ENCODE data around the gene SETX.

SETX gene

DNA sequence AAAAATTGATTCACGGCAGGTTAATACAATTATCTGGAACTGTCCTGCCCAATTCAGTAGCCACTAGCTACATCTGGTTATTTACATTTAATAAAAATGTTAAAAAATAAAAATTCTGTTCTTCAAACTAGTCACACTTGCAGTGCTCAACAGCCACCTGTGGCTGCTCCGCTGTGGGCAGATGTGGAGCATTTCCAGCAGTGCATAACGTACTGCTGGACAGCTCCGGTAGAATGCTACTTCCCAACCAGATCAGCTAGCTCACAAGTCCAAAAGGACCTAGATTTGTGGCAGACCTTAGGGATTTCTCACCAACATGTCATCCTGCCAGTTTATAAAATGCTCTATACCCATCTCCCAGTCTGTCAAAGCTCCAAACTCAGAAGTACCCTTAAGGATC, 42.8 kb downstream of the SETX start:
- Histone ChIP-seq H2AFZ (ENCODE audit: low read length) (no peak overlapping the region), H3K9ac (ENCODE audit: low read length) (no peak overlapping the region), H3F3A (ENCODE audit: insufficient read depth, low read length) (0 out of 2 replicates have a peak, but pooled peaks cover 3% of the 10 kb centered on the region), H3K79me2 (ENCODE audit: insufficient read depth, low read length) (peaks cover 4% of the 10 kb centered on the region), H3K27ac (ENCODE audit: low read depth, low read length, poor library complexity, severe bottlenecking) (no peak overlapping the region), H3K4me1 (ENCODE audit: insufficient read depth, low read length, severe bottlenecking) (no peaks in the 10 kb centered on the region), H3K4me2 (ENCODE audit: low read length) (no peak overlapping the region), H3K4me3 (ENCODE audit: low read depth, low read length, poor library complexity, severe bottlenecking) (no peak overlapping the region), H3K27me3 (ENCODE audit: insufficient read depth, low read length) (no peaks in the 10 kb centered on the region), H3K9me2 (ENCODE audit: low read depth, low read length) (no peaks in the 10 kb centered on the region), H3K9me3 (ENCODE audit: low read length) (no peaks in the 10 kb centered on the region), H3K36me3 (ENCODE audit: insufficient read depth, low read length) (peaks cover 82% of the 10 kb centered on the region), H4K20me1 (ENCODE audit: insufficient read depth, low read length) (no peaks in the 10 kb centered on the region)
- TF ChIP-seq EZH2 (IDR thresholded peaks at IDR 0.05; ENCODE audit: borderline replicate concordance, low read length): no peak
- no peak for TF ChIP-seq CTCF (IDR thresholded peaks at IDR 0.05; ENCODE audit: low read length)

GRCh38 chr9:132309056-132309455, 45.7 kb downstream of the SETX start:
- no peaks in the 10 kb centered on the region for H3K9me2 ChIP-seq (ENCODE audit: low read depth, low read length)
- TF ChIP-seq CTCF (IDR thresholded peaks at IDR 0.05; ENCODE audit: low read length) (no peak), EZH2 (IDR thresholded peaks at IDR 0.05; ENCODE audit: borderline replicate concordance, low read length) (no peak)
- H3K4me3 ChIP-seq (ENCODE audit: low read depth, low read length, poor library complexity, severe bottlenecking): no peak overlapping the region
- H3K79me2 ChIP-seq (ENCODE audit: insufficient read depth, low read length): peaks cover 4% of the 10 kb centered on the region
- H3F3A ChIP-seq (ENCODE audit: insufficient read depth, low read length): 0 out of 2 replicates have a peak, but pooled peaks cover 3% of the 10 kb centered on the region
- peaks cover 94% of the 10 kb centered on the region for H3K36me3 ChIP-seq (ENCODE audit: insufficient read depth, low read length)
- H3K27me3 ChIP-seq (ENCODE audit: insufficient read depth, low read length): no peaks in the 10 kb centered on the region
- H3K27ac ChIP-seq (ENCODE audit: low read depth, low read length, poor library complexity, severe bottlenecking): no peak overlapping the region
- H3K4me1 ChIP-seq (ENCODE audit: insufficient read depth, low read length, severe bottlenecking): no peaks in the 10 kb centered on the region
- no peak overlapping the region for H3K9ac ChIP-seq (ENCODE audit: low read length)
- no peaks in the 10 kb centered on the region for H3K9me3 ChIP-seq (ENCODE audit: low read length)
- no peak overlapping the region for H3K4me2 ChIP-seq (ENCODE audit: low read length)
- no peak overlapping the region for H2AFZ ChIP-seq (ENCODE audit: low read length)
- H4K20me1 ChIP-seq (ENCODE audit: insufficient read depth, low read length): no peaks in the 10 kb centered on the region

DNA sequence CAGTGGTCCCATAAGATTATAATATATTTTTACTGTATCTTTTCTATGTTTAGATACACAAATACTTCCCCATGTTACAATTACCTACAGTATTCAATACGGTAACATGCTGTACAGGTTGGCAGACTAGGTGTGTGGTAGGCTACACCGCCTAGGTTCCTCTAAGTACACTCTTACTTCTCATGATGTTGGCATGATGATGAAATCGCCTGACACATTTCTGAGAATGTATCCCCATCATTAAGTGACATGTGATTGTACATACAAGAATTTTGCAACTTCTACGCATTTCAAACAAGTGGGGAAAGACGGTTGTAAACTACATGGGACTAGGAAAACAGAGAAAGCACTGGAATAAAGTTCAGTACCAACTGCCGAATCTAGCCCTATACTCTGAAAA, 53.3 kb downstream of the SETX start:
- Histone ChIP-seq H3K27ac (ENCODE audit: low read depth, low read length, poor library complexity, severe bottlenecking) (no peak overlapping the region), H3K4me2 (ENCODE audit: low read length) (no peak overlapping the region), H3K4me1 (ENCODE audit: insufficient read depth, low read length, severe bottlenecking) (no peaks in the 10 kb centered on the region), H3F3A (ENCODE audit: insufficient read depth, low read length) (no peaks in the 10 kb centered on the region), H3K27me3 (ENCODE audit: insufficient read depth, low read length) (no peaks in the 10 kb centered on the region), H3K36me3 (ENCODE audit: insufficient read depth, low read length) (peaks cover 86% of the 10 kb centered on the region), H3K79me2 (ENCODE audit: insufficient read depth, low read length) (no peaks in the 10 kb centered on the region), H3K9me3 (ENCODE audit: low read length) (no peaks in the 10 kb centered on the region), H3K4me3 (ENCODE audit: low read depth, low read length, poor library complexity, severe bottlenecking) (no peak overlapping the region), H3K9ac (ENCODE audit: low read length) (no peak overlapping the region), H3K9me2 (ENCODE audit: low read depth, low read length) (no peaks in the 10 kb centered on the region), H2AFZ (ENCODE audit: low read length) (no peak overlapping the region), H4K20me1 (ENCODE audit: insufficient read depth, low read length) (no peaks in the 10 kb centered on the region)
- TF ChIP-seq EZH2 (IDR thresholded peaks at IDR 0.05; ENCODE audit: borderline replicate concordance, low read length): no peak
- TF ChIP-seq CTCF (IDR thresholded peaks at IDR 0.05; ENCODE audit: low read length): no peak
